Trophoblast cell (in vitro differentiated cells and primary cell): Measurements from ENCODE around the gene GTPBP1.

Experiments
- DNase-seq, 2 donors: peaks; one replicate each; pipeline ENCODE4 v3.0.0-alpha.2; 2016
- H2AFZ ChIP-seq: 2 replicates; pipeline ENCODE4 v1.6.1; 2013; ENCODE audit warnings: low read length, moderate library complexity, mild to moderate bottlenecking; ENCODE audit not compliant: insufficient read depth, poor library complexity
- H2AK5ac ChIP-seq: 2 replicates; pipeline ENCODE4 v1.6.1; 2013; ENCODE audit warnings: mild to moderate bottlenecking, low read length
- H2BK120ac ChIP-seq: 2 replicates; pipeline ENCODE4 v1.6.1; 2013; ENCODE audit warnings: low read length, mild to moderate bottlenecking, moderate library complexity; ENCODE audit not compliant: insufficient read depth, poor library complexity
- H2BK12ac ChIP-seq: 2 replicates; pipeline ENCODE4 v1.6.1; 2013; ENCODE audit warnings: mild to moderate bottlenecking, low read length, moderate library complexity
- H2BK5ac ChIP-seq: 2 replicates; pipeline ENCODE4 v1.6.1; 2013; ENCODE audit warnings: low read length, low read depth, moderate library complexity, mild to moderate bottlenecking; ENCODE audit not compliant: poor library complexity
- H3K14ac ChIP-seq: 2 replicates; pipeline ENCODE4 v1.6.1; 2013; ENCODE audit warnings: mild to moderate bottlenecking, low read length
- H3K18ac ChIP-seq: 2 replicates; pipeline ENCODE4 v1.6.1; 2013; ENCODE audit warnings: mild to moderate bottlenecking, low read length
- H3K23ac ChIP-seq: 2 replicates; pipeline ENCODE4 v1.6.1; 2013; ENCODE audit warnings: low read length
- H3K27ac ChIP-seq: 2 replicates; pipeline ENCODE4 v1.5.1; 2013; ENCODE audit warnings: low read depth, mild to moderate bottlenecking, inconsistent platforms, low read length, moderate library complexity
- H3K27me3 ChIP-seq: 2 replicates; pipeline ENCODE4 v1.6.1; 2013; ENCODE audit warnings: inconsistent platforms, mild to moderate bottlenecking, low read length, moderate library complexity; ENCODE audit not compliant: insufficient read depth
- H3K36me3 ChIP-seq, 2 experiments: 1 replicate in 1 of 2; 2 replicates in 1 of 2; pipeline ENCODE4 v1.6.1; 2013; ENCODE audit warnings: low read length in 2 of 2, mild to moderate bottlenecking in 2 of 2, moderate library complexity in 1 of 2; ENCODE audit not compliant: insufficient read depth in 2 of 2, control insufficient read depth in 1 of 2
- H3K4ac ChIP-seq: 2 replicates; pipeline ENCODE4 v1.6.1; 2013; ENCODE audit warnings: low read depth, mild to moderate bottlenecking, low read length, moderate library complexity
- H3K4me1 ChIP-seq, 2 experiments: 1 replicate in 1 of 2; 2 replicates in 1 of 2; pipeline ENCODE4 v1.6.1; 2013; ENCODE audit warnings: low read length in 2 of 2, mild to moderate bottlenecking in 2 of 2, moderate library complexity in 1 of 2; ENCODE audit not compliant: insufficient read depth in 2 of 2, control insufficient read depth in 1 of 2
- H3K4me2 ChIP-seq: 2 replicates; pipeline ENCODE4 v1.6.1; 2013; ENCODE audit warnings: inconsistent platforms, mild to moderate bottlenecking, low read length, moderate library complexity
- H3K4me3 ChIP-seq: 2 replicates; pipeline ENCODE4 v1.5.1; 2013; ENCODE audit warnings: mild to moderate bottlenecking, low read depth, low read length, inconsistent platforms
- H3K79me1 ChIP-seq: one replicate; pipeline ENCODE4 v1.6.1; 2013; ENCODE audit warnings: low read length
- H3K79me2 ChIP-seq: 2 replicates; pipeline ENCODE4 v1.6.1; 2013; ENCODE audit warnings: low read length, mild to moderate bottlenecking; ENCODE audit not compliant: control insufficient read depth, insufficient read depth, poor library complexity
- H3K9ac ChIP-seq: 2 replicates; pipeline ENCODE4 v1.6.1; 2013; ENCODE audit warnings: mild to moderate bottlenecking, low read length
- H3K9me3 ChIP-seq: 2 replicates; pipeline ENCODE4 v1.6.1; 2013; ENCODE audit warnings: low read depth, mild to moderate bottlenecking, control low read depth, inconsistent platforms, low read length; ENCODE audit not compliant: insufficient read depth
- H4K12ac ChIP-seq: 2 replicates; pipeline ENCODE4 v1.6.1; 2013; ENCODE audit warnings: low read depth, mild to moderate bottlenecking, low read length, moderate library complexity
- H4K8ac ChIP-seq: 2 replicates; pipeline ENCODE4 v1.6.1; 2013; ENCODE audit warnings: low read depth, mild to moderate bottlenecking, low read length, moderate library complexity
- H4K91ac ChIP-seq: one replicate; pipeline ENCODE4 v1.6.1; 2013; ENCODE audit warnings: low read depth, mild to moderate bottlenecking, low read length, moderate library complexity
- WGBS: extraction: QIAGEN DNeasy Blood & Tissue Kit; methylation state at CpG from one replicate; pipeline ENCODE4 v1.1.7; 2013; ENCODE audit warnings: missing lambda C conversion rate; ENCODE audit not compliant: insufficient read length, insufficient coverage; ENCODE audit errors: extremely low coverage; 5-methylcytosine and 5-hydroxymethylcytosine counted together

GTPBP1 gene

GRCh38 chr22:38739300-38740055 lies 33.7 kb downstream of the GTPBP1 start:
- no peak overlapping the region for H2BK5ac ChIP-seq
- no peaks in the 10 kb centered on the region for H3K4me1 ChIP-seq
- H3K4ac ChIP-seq = no peak overlapping the region
- no peak overlapping the region for H3K9ac ChIP-seq
- no peak overlapping the region for H2BK120ac ChIP-seq
- no peak for DNase-seq
- H4K8ac ChIP-seq = no peak overlapping the region
- H2AK5ac ChIP-seq = no peak overlapping the region
- WGBS = no CpG with 5 or more reads among the region's 20 CpGs
- H3K9me3 ChIP-seq = no peaks in the 10 kb centered on the region
- H3K79me1 ChIP-seq = no peaks in the 10 kb centered on the region
- no peak overlapping the region for H3K23ac ChIP-seq
- H3K79me2 ChIP-seq = no peaks in the 10 kb centered on the region
- H3K36me3 ChIP-seq = peaks cover 84 to 86% of the 10 kb centered on the region in 2 experiments
- H3K4me3 ChIP-seq = no peak overlapping the region
- H3K14ac ChIP-seq = no peak overlapping the region
- H2BK12ac ChIP-seq = no peak overlapping the region
- no peaks in the 10 kb centered on the region for H3K27me3 ChIP-seq
- no peak overlapping the region for H4K12ac ChIP-seq
- H3K18ac ChIP-seq = no peak overlapping the region
- no peak overlapping the region for H3K27ac ChIP-seq
- H2AFZ ChIP-seq = no peak overlapping the region
- H3K4me2 ChIP-seq = no peak overlapping the region
- H4K91ac ChIP-seq = no peak overlapping the region

- DNase-seq = no peak
- no peak overlapping the region for H3K14ac ChIP-seq
- H3K4ac ChIP-seq = no peak overlapping the region
- H3K27me3 ChIP-seq = no peaks in the 10 kb centered on the region
- no peaks in the 10 kb centered on the region for H3K4me1 ChIP-seq
- H3K79me1 ChIP-seq = no peaks in the 10 kb centered on the region
- H3K4me2 ChIP-seq = no peak overlapping the region
- no peak overlapping the region for H3K23ac ChIP-seq
- no peak overlapping the region for H3K18ac ChIP-seq
- H2AFZ ChIP-seq = no peak overlapping the region
- peaks cover 84 to 86% of the 10 kb centered on the region in 2 experiments for H3K36me3 ChIP-seq
- H3K79me2 ChIP-seq = no peaks in the 10 kb centered on the region
- H4K91ac ChIP-seq = no peak overlapping the region
- H3K27ac ChIP-seq = no peak overlapping the region
- WGBS = no CpG with 5 or more reads among the region's 15 CpGs
- no peak overlapping the region for H2BK5ac ChIP-seq
- no peak overlapping the region for H3K9ac ChIP-seq
- H2BK120ac ChIP-seq = no peak overlapping the region
- no peaks in the 10 kb centered on the region for H3K9me3 ChIP-seq
- no peak overlapping the region for H2BK12ac ChIP-seq
- no peak overlapping the region for H2AK5ac ChIP-seq
- H4K12ac ChIP-seq = no peak overlapping the region
- no peak overlapping the region for H3K4me3 ChIP-seq
- H4K8ac ChIP-seq = no peak overlapping the region
Measured at GRCh38 chr22:38740116-38740723, 34.5 kb downstream of the GTPBP1 start.

GRCh38 chr22:38740754-38741153 lies 35.0 kb downstream of the GTPBP1 start:
- H4K91ac ChIP-seq = no peak overlapping the region
- H4K12ac ChIP-seq = no peak overlapping the region
- no peak overlapping the region for H3K4ac ChIP-seq
- no peak overlapping the region for H2BK5ac ChIP-seq
- no peak overlapping the region for H3K14ac ChIP-seq
- H3K23ac ChIP-seq = no peak overlapping the region
- no peak overlapping the region for H3K4me3 ChIP-seq
- no peaks in the 10 kb centered on the region for H3K79me1 ChIP-seq
- H3K27me3 ChIP-seq = no peaks in the 10 kb centered on the region
- H2AK5ac ChIP-seq = no peak overlapping the region
- H2BK120ac ChIP-seq = no peak overlapping the region
- no peak overlapping the region for H4K8ac ChIP-seq
- H3K4me2 ChIP-seq = no peak overlapping the region
- DNase-seq = no peak
- H3K27ac ChIP-seq = no peak overlapping the region
- no peak overlapping the region for H3K18ac ChIP-seq
- no peak overlapping the region for H2BK12ac ChIP-seq
- no CpG with 5 or more reads among the region's 8 CpGs for WGBS
- H3K4me1 ChIP-seq = no peaks in the 10 kb centered on the region
- H3K9ac ChIP-seq = no peak overlapping the region
- no peaks in the 10 kb centered on the region for H3K9me3 ChIP-seq
- peaks cover 83 to 85% of the 10 kb centered on the region in 2 experiments for H3K36me3 ChIP-seq
- no peak overlapping the region for H2AFZ ChIP-seq
- H3K79me2 ChIP-seq = no peaks in the 10 kb centered on the region

GRCh38 chr22:38741166-38741565 lies 35.4 kb downstream of the GTPBP1 start:
- no peak overlapping the region for H4K8ac ChIP-seq
- H3K9ac ChIP-seq = no peak overlapping the region
- H2AK5ac ChIP-seq = no peak overlapping the region
- no peak for DNase-seq
- no peak overlapping the region for H3K4me2 ChIP-seq
- no peak overlapping the region for H2BK12ac ChIP-seq
- H3K27ac ChIP-seq = no peak overlapping the region
- no peak overlapping the region for H3K14ac ChIP-seq
- H3K36me3 ChIP-seq = peaks cover 83 to 85% of the 10 kb centered on the region in 2 experiments
- H4K91ac ChIP-seq = no peak overlapping the region
- no CpG with 5 or more reads among the region's 9 CpGs for WGBS
- no peak overlapping the region for H3K23ac ChIP-seq
- H3K9me3 ChIP-seq = no peaks in the 10 kb centered on the region
- H4K12ac ChIP-seq = no peak overlapping the region
- H3K4ac ChIP-seq = no peak overlapping the region
- no peaks in the 10 kb centered on the region for H3K27me3 ChIP-seq
- H3K4me3 ChIP-seq = no peak overlapping the region
- H2AFZ ChIP-seq = no peak overlapping the region
- H2BK120ac ChIP-seq = no peak overlapping the region
- no peaks in the 10 kb centered on the region for H3K79me1 ChIP-seq
- no peaks in the 10 kb centered on the region for H3K4me1 ChIP-seq
- H3K18ac ChIP-seq = no peak overlapping the region
- H2BK5ac ChIP-seq = no peak overlapping the region
- H3K79me2 ChIP-seq = no peaks in the 10 kb centered on the region
